HEK293 (cell line): ENCODE measurements around the gene PCDH9.

Experiments used
- KLF8 ChIP-seq: fragments of 450-650 bp; formaldehyde crosslinking; IDR thresholded peaks from 2 replicates; pipeline ENCODE4 v1.5.1; 2016; ENCODE audit warnings: missing biosample characterization, missing genetic modification characterization
- SETDB1 ChIP-seq: IDR thresholded peaks from one replicate; pipeline ENCODE4 v1.6.1; 2017; ENCODE audit warnings: mild to moderate bottlenecking, low read length, moderate library complexity, mixed read lengths; ENCODE audit not compliant: insufficient read length
- SP3 ChIP-seq: fragments of 450-650 bp; formaldehyde crosslinking; IDR thresholded peaks from 2 replicates; pipeline ENCODE4 v1.5.1; 2016; ENCODE audit warnings: missing biosample characterization, missing genetic modification characterization
- ZNF223 ChIP-seq: fragments of 450-650 bp; formaldehyde crosslinking; IDR thresholded peaks from 2 replicates; pipeline ENCODE4 v1.5.1; 2016; ENCODE audit warnings: missing biosample characterization, missing genetic modification characterization
- ZNF335 ChIP-seq: fragments of 450-650 bp; formaldehyde crosslinking; conservative IDR thresholded peaks from 2 replicates; pipeline ENCODE4 v1.5.1; 2016; ENCODE audit warnings: missing biosample characterization, missing genetic modification characterization
- TF ChIP-seq, protein P1 (sequence below): fragments of 450-650 bp; formaldehyde crosslinking; IDR thresholded peaks from 2 replicates; pipeline ENCODE4 v1.5.1; 2016; ENCODE audit warnings: missing biosample characterization, missing genetic modification characterization

DNA sequence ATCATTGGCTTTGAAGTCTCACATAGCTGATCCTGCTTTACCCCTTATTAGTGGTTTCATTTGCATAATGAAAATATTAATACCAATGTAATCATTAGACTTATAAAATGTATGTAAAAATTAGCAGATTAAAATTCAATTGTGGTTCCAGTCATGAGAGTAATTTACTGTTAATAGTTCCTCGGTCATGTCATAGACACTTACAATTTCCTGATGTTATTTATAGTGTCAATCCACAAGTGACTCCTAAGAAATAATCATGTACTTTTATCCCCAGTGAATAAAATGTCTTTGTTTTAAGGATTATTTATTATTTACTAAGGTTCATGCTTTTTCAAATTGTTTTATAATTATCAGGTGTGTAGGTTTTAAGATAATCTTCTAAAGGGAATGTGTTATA lies 138.5 kb downstream of the PCDH9 start:
- TF ChIP-seq ZNF223 (tag by site-specific recombination) (no peak), KLF8 (tag by site-specific recombination) (no peak), SP3 (tag by site-specific recombination) (no peak), ZNF335 (tag by site-specific recombination) (no peak), SETDB1 (no peak)
- TF ChIP-seq, protein P1, sequence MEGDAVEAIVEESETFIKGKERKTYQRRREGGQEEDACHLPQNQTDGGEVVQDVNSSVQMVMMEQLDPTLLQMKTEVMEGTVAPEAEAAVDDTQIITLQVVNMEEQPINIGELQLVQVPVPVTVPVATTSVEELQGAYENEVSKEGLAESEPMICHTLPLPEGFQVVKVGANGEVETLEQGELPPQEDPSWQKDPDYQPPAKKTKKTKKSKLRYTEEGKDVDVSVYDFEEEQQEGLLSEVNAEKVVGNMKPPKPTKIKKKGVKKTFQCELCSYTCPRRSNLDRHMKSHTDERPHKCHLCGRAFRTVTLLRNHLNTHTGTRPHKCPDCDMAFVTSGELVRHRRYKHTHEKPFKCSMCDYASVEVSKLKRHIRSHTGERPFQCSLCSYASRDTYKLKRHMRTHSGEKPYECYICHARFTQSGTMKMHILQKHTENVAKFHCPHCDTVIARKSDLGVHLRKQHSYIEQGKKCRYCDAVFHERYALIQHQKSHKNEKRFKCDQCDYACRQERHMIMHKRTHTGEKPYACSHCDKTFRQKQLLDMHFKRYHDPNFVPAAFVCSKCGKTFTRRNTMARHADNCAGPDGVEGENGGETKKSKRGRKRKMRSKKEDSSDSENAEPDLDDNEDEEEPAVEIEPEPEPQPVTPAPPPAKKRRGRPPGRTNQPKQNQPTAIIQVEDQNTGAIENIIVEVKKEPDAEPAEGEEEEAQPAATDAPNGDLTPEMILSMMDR (tag by site-specific recombination), result no peak
